SK-MEL-5 (cell line): Measurements from ENCODE around the gene INTS6. TPM values are rescaled to one million over a fixed set of nuclear protein-coding genes. Genes with fewer than 3 reads are reported as not detected.

Experiments
- DNase-seq: peaks from one replicate; pipeline ENCODE4 v3.0.0-alpha.2; 2016; ENCODE audit warnings: low read depth, low spot score
- in situ Hi-C: cut with HindIII; loops from 2 replicates; pipeline ENCODE4 v1.10.0; 2016; ENCODE audit warnings: low sequenced_read_pairs, high pct_unique_total_duplicates, low pct_unique_long_range_greater_than_20kb
- total RNA-seq: library from RNA; depleted of rRNA; stranded (reverse); fragments of >200 nt; shearing (Covaris generic); gene quantifications from 2 replicates; pipeline ENCODE4 v1.2.3, GENCODE V29; 2014

INTS6 gene
- total RNA-seq, 1 experiment from 2014 or later = 41.8 TPM

GRCh38 chr13:51333421-51333820, 119.4 kb downstream of the INTS6 start:
- DNase-seq = peak; percentile 78
- in situ Hi-C loops = no loop called here

- in situ Hi-C loops = no loop called here
- no peak for DNase-seq
Observed at GRCh38 chr13:51332566-51333361, 120.1 kb downstream of the INTS6 start.

GRCh38 chr13:51331354-51331861, 121.4 kb downstream of the INTS6 start:
- in situ Hi-C loops = no loop called here
- DNase-seq = peak; percentile 23

- DNase-seq = peak; percentile 88
- in situ Hi-C loops = no loop called here
Observed at GRCh38 chr13:51330791-51331190, 122.0 kb downstream of the INTS6 start.

GRCh38 chr13:51329606-51330005, 123.2 kb downstream of the INTS6 start:
- no peak for DNase-seq
- in situ Hi-C loops = no loop called here

GRCh38 chr13:51328488-51328887, 124.3 kb downstream of the INTS6 start:
- no peak for DNase-seq
- in situ Hi-C loops = no loop called here

- in situ Hi-C loops = no loop called here
- DNase-seq = no peak
Observed at GRCh38 chr13:51327961-51328360, 124.9 kb downstream of the INTS6 start.

GRCh38 chr13:51326777-51327176, 126.1 kb downstream of the INTS6 start:
- DNase-seq = no peak
- in situ Hi-C loops = no loop called here

- in situ Hi-C loops = no loop called here
- no peak for DNase-seq
Observed at GRCh38 chr13:51325837-51326236, 127.0 kb downstream of the INTS6 start.

GRCh38 chr13:51324714-51325420, 128.0 kb downstream of the INTS6 start:
- in situ Hi-C loops = no loop called here

GRCh38 chr13:51323824-51324511, 128.9 kb downstream of the INTS6 start:
- DNase-seq = peak; percentile 51
- in situ Hi-C loops = no loop called here

More at GRCh38 chr13:51324714-51325420, 128.0 kb downstream of the INTS6 start:
- DNase-seq = no peak

- peak; percentile 32 for DNase-seq
- in situ Hi-C loops = no loop called here
Observed at GRCh38 chr13:51322826-51323225, 130.0 kb downstream of the INTS6 start.

GRCh38 chr13:51321836-51322235, 131.0 kb downstream of the INTS6 start:
- no peak for DNase-seq
- in situ Hi-C loops = no loop called here

GRCh38 chr13:51318876-51319275, 134.0 kb downstream of the INTS6 start:
- no peak for DNase-seq
- in situ Hi-C loops = no loop called here

GRCh38 chr13:51318015-51318414, 134.8 kb downstream of the INTS6 start:
- in situ Hi-C loops = no loop called here
- DNase-seq = no peak

- in situ Hi-C loops = no loop called here
- peak; percentile 96 for DNase-seq
Observed at GRCh38 chr13:51317262-51317661, 135.6 kb downstream of the INTS6 start.

GRCh38 chr13:51313619-51314018, 139.2 kb downstream of the INTS6 start:
- in situ Hi-C loops = no loop called here
- DNase-seq = no peak

- in situ Hi-C loops = no loop called here
Observed at GRCh38 chr13:51311957-51312520, 140.8 kb downstream of the INTS6 start.

More at GRCh38 chr13:51311957-51312520, 140.8 kb downstream of the INTS6 start:
- peak; percentile 43 for DNase-seq
